Measurements from ENCODE around the gene SUGCT.

DNA sequence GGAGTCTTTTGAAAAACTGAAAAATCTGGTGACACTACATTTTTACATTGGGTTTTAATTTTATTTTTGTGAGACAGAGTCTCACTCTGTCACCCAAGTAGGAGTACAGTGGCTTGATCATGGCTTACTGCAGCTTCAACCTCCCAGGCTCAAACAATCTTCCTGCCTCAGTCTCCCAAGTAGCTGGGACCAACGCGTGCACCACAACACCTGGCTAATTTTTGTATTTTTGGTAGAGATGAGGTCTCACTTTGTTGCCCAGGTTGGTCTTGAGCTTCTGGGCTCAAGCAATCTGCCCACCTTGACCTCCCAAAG, 11.9 kb upstream of the SUGCT start:
- no peak for TF ChIP-seq CTCF (IDR thresholded peaks at IDR 0.05)
- TF ChIP-seq POLR2AphosphoS5 (IDR thresholded peaks at IDR 0.05): no peak
- no peak for TF ChIP-seq POLR2A (IDR thresholded peaks at IDR 0.05)
- no peak for TF ChIP-seq EP300 (IDR thresholded peaks at IDR 0.05)

All from stomach (tissue), 4 donors.